CD4-positive, alpha-beta T cell treated with Interleukin-2 at 100 ng/mL for 4 hours (primary cell): ENCODE data around the gene ZNF436.
"Not testable (repeated sequence)": the region's sequence is repeated elsewhere in the genome, so short reads cannot be mapped to it uniquely, and the experiment has no call there.

Source experiments
- DNase-seq: peaks from one replicate; pipeline ENCODE4 v3.0.0-alpha.2; 2020; ENCODE audit warnings: low spot score

ZNF436 gene

DNA sequence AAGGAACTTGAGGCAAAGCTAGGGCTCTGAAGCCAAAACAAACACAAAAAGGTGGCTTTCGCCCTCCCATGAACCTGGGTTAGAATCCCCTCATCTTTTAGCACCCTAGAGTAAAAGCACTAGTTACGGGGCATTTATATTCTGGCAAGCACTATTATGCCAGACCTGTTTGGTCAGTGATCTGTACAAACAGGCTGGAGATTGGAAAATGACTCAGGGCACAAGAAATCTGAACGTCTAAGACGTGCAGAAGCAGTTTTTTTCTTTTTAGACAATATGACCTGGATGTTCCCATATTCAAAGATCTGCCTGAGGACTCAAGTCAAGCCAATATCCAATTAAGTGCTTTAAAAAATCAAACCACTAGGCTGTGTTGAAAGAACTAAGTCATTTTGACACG is 3.0 kb downstream of the ZNF436 start:
- DNase-seq: no peak

- no peak for DNase-seq
Measured at GRCh38 chr1:23366146-23366545, 3.5 kb downstream of the ZNF436 start.

GRCh38 chr1:23362218-23362713 is 7.4 kb downstream of the ZNF436 start:
- no peak for DNase-seq

DNA sequence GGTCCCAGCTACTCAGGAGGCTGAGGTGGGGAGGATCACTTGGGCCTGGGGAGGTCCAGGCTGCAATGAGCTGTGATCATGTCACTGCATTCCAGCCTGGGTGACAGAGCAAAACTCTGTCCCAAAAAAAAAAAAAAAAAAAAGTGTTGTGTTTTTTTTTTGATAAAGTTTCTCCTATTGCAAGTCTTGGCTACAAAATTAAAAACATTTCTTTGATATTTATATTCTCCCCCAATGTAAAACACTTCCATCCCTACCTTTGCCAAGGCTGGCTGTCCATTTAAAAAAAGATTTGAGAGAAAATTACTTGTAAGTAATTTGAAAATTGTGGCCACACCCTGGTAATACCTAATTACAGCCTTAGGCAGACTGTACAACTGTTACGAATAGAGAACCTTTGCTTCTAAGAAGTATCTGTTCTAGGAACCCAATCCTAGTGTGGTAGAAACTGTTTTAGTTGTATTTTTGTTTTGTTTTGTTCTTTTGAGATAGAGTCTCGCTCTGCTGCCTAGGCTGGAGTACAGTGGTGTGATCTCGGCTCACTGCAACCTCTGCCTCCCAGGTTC is 11.2 kb downstream of the ZNF436 start:
- DNase-seq: no peak

- DNase-seq: no peak
Measured at GRCh38 chr1:23357138-23357908, 12.3 kb downstream of the ZNF436 start.

DNA sequence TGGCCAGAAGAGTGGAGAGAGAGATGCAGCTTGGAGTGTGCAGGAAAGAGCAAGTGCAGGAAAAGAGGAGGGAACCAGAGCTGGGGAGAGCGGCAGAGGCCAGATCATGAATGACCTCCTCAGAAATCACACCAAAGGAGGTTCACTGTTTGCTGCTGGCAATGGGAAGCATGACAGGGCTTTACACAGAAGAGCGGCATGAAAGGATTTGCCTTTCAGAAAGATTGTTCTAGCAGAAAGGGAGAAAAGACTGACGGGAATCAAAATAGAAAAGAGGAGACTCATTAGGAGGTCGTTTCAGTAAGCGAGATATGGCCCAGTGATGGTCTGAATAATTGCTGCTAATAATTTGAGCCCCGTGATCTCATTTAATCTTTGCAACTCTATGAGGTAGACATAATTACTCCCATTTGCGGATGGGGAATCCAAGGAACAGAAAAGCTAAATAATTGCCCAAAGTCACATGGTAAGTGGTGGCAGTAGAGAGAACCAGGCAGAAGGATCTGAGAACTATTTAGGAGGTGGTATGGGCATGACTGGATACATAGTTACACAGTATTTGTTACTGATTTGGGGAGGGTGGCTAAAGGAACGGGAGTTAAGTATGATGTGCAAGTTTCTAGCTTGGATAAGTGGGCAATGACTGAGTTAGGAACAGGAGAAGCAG is 13.0 kb downstream of the ZNF436 start:
- no peak for DNase-seq

- DNase-seq: no peak
Measured at GRCh38 chr1:23354245-23354644, 15.4 kb downstream of the ZNF436 start.

GRCh38 chr1:23352096-23352695 is 17.4 kb downstream of the ZNF436 start:
- no peak for DNase-seq

DNA sequence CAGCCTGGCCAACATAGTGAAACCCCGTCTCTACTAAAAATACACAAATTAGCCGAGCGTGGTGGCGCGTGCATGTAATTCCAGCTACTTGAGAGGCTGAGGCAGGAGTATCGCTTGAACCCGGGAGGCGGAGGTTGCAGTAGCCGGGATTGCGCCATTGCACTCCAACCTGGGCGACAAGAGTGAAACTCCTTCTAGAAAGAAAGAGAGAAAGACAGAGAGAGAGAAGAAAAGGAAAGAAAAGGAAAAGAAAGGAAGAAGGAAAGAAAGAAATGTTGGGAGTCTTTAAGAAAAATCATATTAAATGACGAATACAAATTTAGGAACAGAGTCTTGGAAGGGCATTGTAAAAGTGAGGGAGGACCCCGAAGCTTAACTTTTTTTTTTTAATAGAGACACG is 23.7 kb downstream of the ZNF436 start:
- DNase-seq: no peak

- DNase-seq: peak; percentile 2
Measured at GRCh38 chr1:23344987-23345472, 24.6 kb downstream of the ZNF436 start.

GRCh38 chr1:23344111-23344986 is 25.3 kb downstream of the ZNF436 start, which contains the start of gene HNRNPR:
Gene HNRNPR, minus strand, starts transcription at chr1:23344284. Its CDS starts 3,276 bp downstream, at chr1:23341008.
- DNase-seq: peak; percentile 100

DNA sequence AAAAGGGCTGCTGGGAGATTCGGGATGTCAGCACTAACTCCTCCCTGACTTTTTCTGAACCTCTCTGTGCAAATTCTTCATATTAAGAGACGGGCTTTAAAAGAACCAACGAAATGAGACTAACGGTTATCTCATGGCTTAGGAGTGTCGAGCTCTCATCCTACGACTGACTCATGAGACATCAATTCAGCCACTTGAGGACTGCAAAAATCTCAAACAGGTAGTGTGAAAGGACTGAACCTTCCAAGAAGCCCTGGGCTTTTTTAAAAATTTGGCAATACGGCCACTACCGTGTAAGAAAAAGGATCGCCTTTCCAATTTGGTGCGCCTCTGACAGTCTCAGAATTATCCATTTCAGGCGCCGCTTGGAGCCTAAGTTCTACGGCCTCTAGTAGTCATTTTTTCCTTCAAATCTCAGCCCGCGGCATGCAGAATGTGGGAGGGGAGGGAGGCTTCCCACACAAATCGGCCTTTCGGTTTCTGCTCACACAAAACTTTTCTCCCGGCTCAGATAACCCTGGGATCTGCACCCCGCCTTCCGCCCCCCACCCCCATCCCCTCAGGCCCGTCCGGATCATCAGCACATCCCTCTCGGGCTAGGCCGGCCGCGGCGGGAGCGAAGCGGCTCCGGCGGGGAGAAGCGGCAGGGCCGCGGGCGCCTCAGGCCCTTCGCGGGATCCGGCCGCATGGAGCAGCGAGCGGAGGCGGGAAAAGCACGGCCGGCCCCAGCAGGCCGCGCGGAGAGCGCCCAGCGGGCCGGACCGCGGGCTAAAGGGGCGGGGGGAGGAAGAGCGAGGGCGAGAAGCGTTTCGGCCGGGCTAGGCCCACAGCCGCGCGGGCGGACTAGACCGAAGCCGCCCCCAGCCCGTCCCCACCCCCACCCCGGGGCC is 26.2 kb downstream of the ZNF436 start:
- peak; percentile 33 for DNase-seq

GRCh38 chr1:23341931-23342692 is 27.5 kb downstream of the ZNF436 start:
- peak; percentile 40 for DNase-seq

- no peak for DNase-seq
Measured at GRCh38 chr1:23339632-23340031, 30.0 kb downstream of the ZNF436 start.

GRCh38 chr1:23337869-23338268 is 31.8 kb downstream of the ZNF436 start:
- DNase-seq: no peak

- no peak for DNase-seq
Measured at GRCh38 chr1:23331713-23332112, 37.9 kb downstream of the ZNF436 start.

DNA sequence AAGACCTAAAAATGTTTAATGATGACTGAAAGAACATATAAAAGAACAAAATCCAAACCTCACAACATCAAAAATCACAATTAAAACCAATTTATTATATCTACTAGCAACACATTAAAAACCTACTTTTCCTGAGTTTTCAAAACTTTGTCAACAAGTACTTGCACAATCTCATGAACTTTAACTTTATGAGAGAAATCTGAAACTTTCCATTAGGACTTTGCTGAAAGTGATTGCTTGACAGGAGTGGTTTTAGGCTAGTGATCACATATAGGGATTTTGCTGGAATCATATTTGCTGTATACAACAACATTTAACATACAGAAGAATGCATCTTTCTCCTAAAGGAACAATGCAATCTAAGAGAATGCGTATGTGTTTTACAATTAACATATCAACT is 38.8 kb downstream of the ZNF436 start:
- no peak for DNase-seq

DNA sequence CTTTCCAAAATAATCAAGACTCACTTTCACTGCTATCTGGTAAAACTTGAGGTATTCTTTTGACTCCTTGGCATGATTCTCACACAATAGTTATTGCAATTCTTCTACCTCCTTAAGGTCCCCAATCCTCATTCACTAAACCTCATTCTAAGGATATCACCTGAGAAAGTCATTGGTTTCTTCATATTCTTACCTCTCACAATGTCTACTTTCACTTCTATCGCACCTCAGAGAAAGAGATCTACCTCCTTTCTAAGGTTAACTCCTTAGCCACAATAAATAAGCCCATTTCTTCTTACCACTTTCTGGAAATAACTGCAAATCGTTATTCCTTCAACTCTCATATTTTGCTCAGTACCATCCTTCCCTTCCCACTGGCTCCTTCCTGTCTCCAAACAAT is 44.2 kb downstream of the ZNF436 start:
- no peak for DNase-seq

GRCh38 chr1:23322770-23323169 is 46.9 kb downstream of the ZNF436 start:
- DNase-seq: no peak

DNA sequence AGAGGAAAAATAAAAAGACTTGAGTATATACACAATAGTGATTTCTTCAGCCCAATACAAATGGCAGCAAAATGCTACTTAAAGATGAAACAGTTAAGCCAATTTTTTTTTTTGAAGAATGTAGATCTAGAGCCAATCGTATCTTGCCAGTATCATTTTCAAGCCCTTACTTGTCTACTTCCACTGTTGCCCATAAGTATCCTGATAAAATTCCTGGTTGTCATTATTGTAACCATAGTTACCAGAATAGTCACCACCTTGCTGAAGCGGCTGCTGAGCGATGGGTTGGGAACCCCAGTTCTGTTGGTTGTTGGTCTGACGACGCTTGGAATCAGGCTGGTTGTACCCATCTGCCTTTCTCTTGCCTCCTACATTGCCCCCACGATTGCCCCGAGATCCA is 59.4 kb downstream of the ZNF436 start:
- DNase-seq: not testable (repeated sequence)
